IMR-90 (cell line): ENCODE data around the gene BNIP2. TPM values are rescaled to one million over a fixed set of nuclear protein-coding genes. Genes with fewer than 3 reads are reported as not detected.

Experiments
- ATAC-seq: fragments of 200-7000 bp; cut with Tn5 transposase; 2 replicates; pipeline ENCODE4 v1.9.1; 2020; ENCODE audit warnings: low read depth, mild to moderate bottlenecking, moderate library complexity
- BruUV-seq: library from RNA; stranded (reverse); fragments of 400-500 nt; replicated peaks from 2 replicates; lab custom pipeline; 2021; lab: Mats Ljungman, UMichigan
- CTCF ChIA-PET: fragments of 300-600 bp; formaldehyde crosslinking; extraction: SDS; loops from one replicate; lab custom pipeline; 2021; ENCODE audit warnings: antibody characterized with exemption; lab: Yijun Ruan, JAX
- POLR2A ChIA-PET: fragments of 300-600 bp; sonication (Branson Sonifier 250); formaldehyde crosslinking; loops from one replicate; lab custom pipeline; 2022; ENCODE audit warnings: antibody characterized with exemption; ENCODE audit not compliant: unreplicated experiment; lab: Charles Lee
- DNase-seq: peaks from one replicate; pipeline ENCODE4 v3.0.0; 2013
- H2AFZ ChIP-seq: replicated peaks from 2 replicates; pipeline ENCODE3; 2013; ENCODE audit warnings: low read length, mild to moderate bottlenecking; ENCODE audit not compliant: poor library complexity
- H2AK5ac ChIP-seq: 2 replicates; pipeline ENCODE4 v1.6.1; 2013; ENCODE audit warnings: low read depth, low read length, inconsistent platforms
- H2AK9ac ChIP-seq: replicated peaks from 2 replicates; pipeline ENCODE3; 2013; ENCODE audit warnings: mild to moderate bottlenecking, low read depth, low read length, moderate library complexity; ENCODE audit not compliant: poor library complexity
- H2BK120ac ChIP-seq: 2 replicates; pipeline ENCODE4 v1.6.1; 2013; ENCODE audit warnings: low read depth, low read length, inconsistent platforms
- H2BK15ac ChIP-seq: 3 replicates; pipeline ENCODE4 v1.6.1; 2013; ENCODE audit warnings: low read depth, low read length, inconsistent platforms
- H2BK20ac ChIP-seq: 2 replicates; pipeline ENCODE4 v1.6.1; 2013; ENCODE audit warnings: low read depth, mild to moderate bottlenecking, inconsistent platforms, low read length, moderate library complexity
- H2BK5ac ChIP-seq: 2 replicates; pipeline ENCODE4 v1.6.1; 2013; ENCODE audit warnings: mild to moderate bottlenecking, low read depth, low read length, inconsistent platforms; ENCODE audit not compliant: poor library complexity, severe bottlenecking
- H3K14ac ChIP-seq: replicated peaks from 2 replicates; pipeline ENCODE4 v1.6.1; 2013; ENCODE audit warnings: low read depth, low read length, inconsistent platforms
- H3K18ac ChIP-seq: 2 replicates; pipeline ENCODE4 v1.6.1; 2013; ENCODE audit warnings: low read depth, low read length, control low read depth
- H3K23ac ChIP-seq: 2 replicates; pipeline ENCODE4 v1.6.1; 2013; ENCODE audit warnings: low read depth, low read length, inconsistent platforms
- H3K27ac ChIP-seq: 2 replicates; pipeline ENCODE4 v1.5.1; 2013; ENCODE audit warnings: mild to moderate bottlenecking, control low read depth, low read length; ENCODE audit not compliant: insufficient read depth
- H3K27me3 ChIP-seq: 2 replicates; pipeline ENCODE4 v1.6.1; 2013; ENCODE audit warnings: low read length; ENCODE audit not compliant: control insufficient read depth, insufficient read depth
- H3K36me3 ChIP-seq: 2 replicates; pipeline ENCODE4 v1.6.1; 2013; ENCODE audit warnings: low read length, mixed read lengths; ENCODE audit not compliant: control insufficient read depth, insufficient read depth
- H3K4ac ChIP-seq: 2 replicates; pipeline ENCODE4 v1.6.1; 2013; ENCODE audit warnings: low read depth, low read length, inconsistent platforms
- H3K4me1 ChIP-seq: 2 replicates; pipeline ENCODE4 v1.6.1; 2013; ENCODE audit warnings: low read length, mixed read lengths; ENCODE audit not compliant: control insufficient read depth, insufficient read depth
- H3K4me2 ChIP-seq: 2 replicates; pipeline ENCODE4 v1.6.1; 2013; ENCODE audit warnings: low read depth, mild to moderate bottlenecking, control low read depth, low read length, moderate library complexity
- H3K4me3 ChIP-seq: 2 replicates; pipeline ENCODE4 v1.5.1; 2013; ENCODE audit warnings: low read depth, mild to moderate bottlenecking, control low read depth, low read length, moderate library complexity; ENCODE audit not compliant: insufficient read depth
- H3K56ac ChIP-seq: 2 replicates; pipeline ENCODE4 v1.6.1; 2013; ENCODE audit warnings: low read length, inconsistent platforms; ENCODE audit not compliant: insufficient read depth; ENCODE audit errors: extremely low read depth
- H3K79me1 ChIP-seq, 2 experiments: 2 replicates each; pipeline ENCODE4 v1.6.1; 2013; ENCODE audit warnings: low read length in 2 of 2, inconsistent platforms in 1 of 2, low read depth in 1 of 2
- H3K9ac ChIP-seq: 2 replicates; pipeline ENCODE4 v1.6.1; 2013; ENCODE audit warnings: low read depth, low read length, control low read depth
- H3K9me1 ChIP-seq: 2 replicates; pipeline ENCODE4 v1.6.1; 2013; ENCODE audit warnings: low read length, inconsistent platforms; ENCODE audit not compliant: insufficient read depth
- H3K9me3 ChIP-seq: 2 replicates; pipeline ENCODE4 v1.6.1; 2013; ENCODE audit warnings: low read length; ENCODE audit not compliant: control insufficient read depth, insufficient read depth
- H4K20me1 ChIP-seq: 2 replicates; pipeline ENCODE4 v1.6.1; 2013; ENCODE audit warnings: low read length, inconsistent platforms; ENCODE audit not compliant: insufficient read depth
- H4K5ac ChIP-seq: 2 replicates; pipeline ENCODE4 v1.6.1; 2013; ENCODE audit warnings: mild to moderate bottlenecking, low read depth, low read length, control low read depth
- H4K8ac ChIP-seq, 2 experiments: 2 replicates each; pipeline ENCODE4 v1.6.1; 2013; ENCODE audit warnings: low read depth in 2 of 2, low read length in 2 of 2, control low read depth in 1 of 2, inconsistent platforms in 1 of 2
- H4K91ac ChIP-seq: 2 replicates; pipeline ENCODE4 v1.6.1; 2013; ENCODE audit warnings: low read depth, low read length, inconsistent platforms; ENCODE audit not compliant: insufficient read depth
- BHLHE40 ChIP-seq: fragments of 150-350 bp; IDR thresholded peaks from 2 replicates; pipeline ENCODE4 v1.6.1; 2016; ENCODE audit warnings: mild to moderate bottlenecking, low read depth, low read length
- CHD1 ChIP-seq: IDR thresholded peaks from 2 replicates; pipeline ENCODE4 v1.6.1; 2012; ENCODE audit warnings: low read depth, low read length, improper control_type of control experiment
- FOS ChIP-seq: fragments of 150-350 bp; IDR thresholded peaks from 2 replicates; pipeline ENCODE4 v1.6.1; 2016; ENCODE audit warnings: low read depth, low read length
- MAZ ChIP-seq: IDR thresholded peaks from 2 replicates; pipeline ENCODE4 v1.6.1; 2012; ENCODE audit warnings: low read depth, mild to moderate bottlenecking, low read length, improper control_type of control experiment, moderate library complexity, borderline replicate concordance
- NFE2L2 ChIP-seq: fragments of 150-350 bp; IDR thresholded peaks from 2 replicates; pipeline ENCODE4 v1.6.1; 2016; ENCODE audit warnings: low read depth, mild to moderate bottlenecking, low read length
- POLR2A ChIP-seq: IDR thresholded peaks from 2 replicates; pipeline ENCODE4 v1.6.1; 2012; ENCODE audit warnings: mild to moderate bottlenecking, low read depth, low read length
- WGBS, 2 experiments: methylation state at CpG; one replicate each; pipeline versions ENCODE4 v1.1.5 to v1.1.7; 2013; ENCODE audit warnings: missing lambda C conversion rate in 2 of 2; ENCODE audit not compliant: insufficient read length in 1 of 2; ENCODE audit errors: extremely low coverage in 2 of 2; 5-methylcytosine and 5-hydroxymethylcytosine counted together
- dilution Hi-C: fragments of 300-500 bp; cut with HindIII; formaldehyde crosslinking; loops from one replicate; pipeline ENCODE4 v1.14.3; 2018; ENCODE audit warnings: low sequenced_read_pairs; ENCODE audit not compliant: unreplicated experiment
- in situ Hi-C: fragments of 300-500 bp; cut with MboI; formaldehyde crosslinking; loops from 3 replicates; pipeline ENCODE4 v1.14.3; 2019; ENCODE audit warnings: low sequenced_read_pairs, inconsistent platforms, mixed read lengths
- intact Hi-C: fragments of 100-400 bp; cut with micrococcal nuclease; formaldehyde crosslinking; loops from 2 replicates; pipeline ENCODE4 v1.10.0; 2022
- polyA plus RNA-seq, 3 experiments: library from polyadenylated mRNA; depleted of rRNA; stranded (reverse); fragments of >200 nt; gene quantifications; 2 replicates each; pipeline ENCODE4 v1.2.3, GENCODE V29; 2012; ENCODE audit warnings: low replicate concordance in 1 of 3
- total RNA-seq: library from RNA; depleted of rRNA; stranded (reverse); fragments of >200 nt; gene quantifications from 2 replicates; pipeline ENCODE4 v1.2.3, GENCODE V29; 2012
- TF ChIP-seq, protein P1 (sequence below): fragments of 150-350 bp; IDR thresholded peaks from 2 replicates; pipeline ENCODE4 v1.6.1; 2017; ENCODE audit warnings: mild to moderate bottlenecking, antibody characterized with exemption, low read length, low read depth

BNIP2 gene
- total and polyA plus RNA-seq, 2 of the 4 experiments (the other 2 are of a cell fraction) = 36.9 to 47.3 TPM

DNA sequence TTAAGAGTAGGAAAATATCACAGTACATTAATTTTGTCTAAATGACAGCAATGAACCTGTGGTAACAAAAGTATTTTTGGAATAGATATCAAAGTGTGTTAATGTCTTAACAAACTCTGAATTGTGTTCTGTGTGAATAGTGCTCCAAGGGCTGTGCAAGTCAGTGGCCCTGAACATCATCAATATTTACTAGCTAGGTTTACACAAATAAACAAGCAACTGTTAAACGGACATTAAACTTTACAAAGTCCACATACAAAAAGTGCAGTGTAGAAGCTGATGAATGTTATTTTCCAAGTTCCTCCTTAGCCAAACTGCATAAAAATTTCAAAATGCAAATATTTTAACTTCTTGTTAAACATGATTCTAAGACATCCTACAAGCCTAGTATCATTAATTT is 29.8 kb downstream of the BNIP2 start:
- in situ Hi-C loops (no loop called here), intact Hi-C loops (no loop called here), dilution Hi-C loops (no loop called here)
- no peaks in the 10 kb centered on the region for H3K9me3 ChIP-seq
- H4K8ac ChIP-seq = no peak overlapping the region
- H3K23ac ChIP-seq = no peak overlapping the region
- no peaks in the 10 kb centered on the region for H3K27me3 ChIP-seq
- no peak overlapping the region for H3K14ac ChIP-seq
- CTCF ChIA-PET = no interaction called here
- WGBS, 2 experiments = no CpG with 5 or more reads among the region's 1 CpG
- no peak overlapping the region for H2AK5ac ChIP-seq
- H3K9me1 ChIP-seq = peaks cover 3% of the 10 kb centered on the region
- no peak overlapping the region for H3K18ac ChIP-seq
- H3K4me1 ChIP-seq = no peaks in the 10 kb centered on the region; the same call in 1 of the 2 replicates
- H3K56ac ChIP-seq = no peak overlapping the region
- no peak overlapping the region for H3K4me3 ChIP-seq
- no peak overlapping the region for H2AK9ac ChIP-seq
- ATAC-seq (no peak), DNase-seq (no peak)
- no peak overlapping the region for H3K27ac ChIP-seq
- no peak overlapping the region for H4K5ac ChIP-seq
- BruUV-seq = no TSS peak
- H2BK120ac ChIP-seq = no peak overlapping the region
- no peak overlapping the region for H2BK20ac ChIP-seq
- no peak overlapping the region for H3K4ac ChIP-seq
- peaks cover 2% of the 10 kb centered on the region for H3K36me3 ChIP-seq
- H3K4me2 ChIP-seq = no peak overlapping the region
- H4K20me1 ChIP-seq = peaks cover 3% of the 10 kb centered on the region; the same call in 1 of the 2 replicates
- no peak overlapping the region for H2AFZ ChIP-seq
- H3K9ac ChIP-seq = no peak overlapping the region
- H2BK5ac ChIP-seq = no peak overlapping the region
- H3K79me1 ChIP-seq = peaks cover 10 to 24% of the 10 kb centered on the region in 2 experiments; a peak in 2 of 4 replicates
- TF ChIP-seq MAZ (no peak), NFE2L2 (no peak), FOS (no peak), BHLHE40 (no peak), CHD1 (no peak), POLR2A (no peak)
- TF ChIP-seq, protein P1, sequence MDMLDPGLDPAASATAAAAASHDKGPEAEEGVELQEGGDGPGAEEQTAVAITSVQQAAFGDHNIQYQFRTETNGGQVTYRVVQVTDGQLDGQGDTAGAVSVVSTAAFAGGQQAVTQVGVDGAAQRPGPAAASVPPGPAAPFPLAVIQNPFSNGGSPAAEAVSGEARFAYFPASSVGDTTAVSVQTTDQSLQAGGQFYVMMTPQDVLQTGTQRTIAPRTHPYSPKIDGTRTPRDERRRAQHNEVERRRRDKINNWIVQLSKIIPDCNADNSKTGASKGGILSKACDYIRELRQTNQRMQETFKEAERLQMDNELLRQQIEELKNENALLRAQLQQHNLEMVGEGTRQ = no peak
- POLR2A ChIA-PET = no interaction called here
- no peak overlapping the region for H4K91ac ChIP-seq
- no peak overlapping the region for H2BK15ac ChIP-seq
